Liver (tissue), 9 donors: Measurements from ENCODE around the gene CCDC51. TPM values are rescaled to one million over a fixed set of nuclear protein-coding genes. Genes with fewer than 3 reads are reported as not detected.

Experiments used
- DNase-seq: peaks from one replicate; pipeline ENCODE4 v3.0.0-alpha.2; 2017; ENCODE audit warnings: low spot score
- H3K27ac ChIP-seq, 2 donors: one replicate each; pipeline ENCODE4 v1.7.0; 2013; ENCODE audit warnings: inconsistent platforms in 2 of 2, low read length in 2 of 2, control low read depth in 1 of 2, low read depth in 1 of 2, mild to moderate bottlenecking in 1 of 2
- H3K27me3 ChIP-seq, 4 donors: one replicate each; pipeline versions ENCODE4 v1.6.1 to v1.7.0; 2013; ENCODE audit warnings: low read length in 3 of 4, inconsistent platforms in 1 of 4, mild to moderate bottlenecking in 1 of 4, moderate library complexity in 1 of 4; ENCODE audit not compliant: control insufficient read depth in 4 of 4, insufficient read depth in 4 of 4
- H3K36me3 ChIP-seq, 4 donors: one replicate each; pipeline versions ENCODE4 v1.6.1 to v1.7.0; 2013; ENCODE audit warnings: low read length in 3 of 4, mild to moderate bottlenecking in 3 of 4, low read depth in 1 of 4, moderate library complexity in 1 of 4; ENCODE audit not compliant: control insufficient read depth in 4 of 4, insufficient read depth in 3 of 4
- H3K4me1 ChIP-seq, 4 donors: one replicate each; pipeline versions ENCODE4 v1.6.1 to v1.7.0; 2013; ENCODE audit warnings: low read length in 3 of 4, mild to moderate bottlenecking in 3 of 4, moderate library complexity in 1 of 4; ENCODE audit not compliant: control insufficient read depth in 4 of 4, insufficient read depth in 4 of 4
- H3K4me3 ChIP-seq, 3 donors: one replicate each; pipeline versions ENCODE4 v1.6.1 to v1.7.0; 2013; ENCODE audit warnings: low read length in 3 of 3, control low read depth in 1 of 3, low read depth in 1 of 3, mild to moderate bottlenecking in 1 of 3
- H3K9ac ChIP-seq, 2 donors: one replicate each; pipeline ENCODE4 v1.7.0; 2013; ENCODE audit warnings: low read length in 2 of 2, mild to moderate bottlenecking in 2 of 2, moderate library complexity in 2 of 2, control low read depth in 1 of 2, low read depth in 1 of 2
- H3K9me3 ChIP-seq, 4 donors: one replicate each; pipeline versions ENCODE4 v1.6.1 to v1.7.0; 2013; ENCODE audit warnings: low read length in 3 of 4; ENCODE audit not compliant: control insufficient read depth in 4 of 4
- EGR1 ChIP-seq, 2 donors: IDR thresholded peaks; 2 replicates each; pipeline ENCODE4 v1.6.1; 2016 to 2018; ENCODE audit warnings: antibody characterized with exemption in 2 of 2, low read depth in 2 of 2
- FOXA2 ChIP-seq: IDR thresholded peaks from 2 replicates; pipeline ENCODE4 v1.6.1; 2016; ENCODE audit warnings: antibody characterized with exemption
- HNF4A ChIP-seq, 2 donors: conservative IDR thresholded peaks; 2 replicates each; pipeline ENCODE4 v1.6.1; 2016; ENCODE audit warnings: antibody characterized with exemption in 2 of 2, mild to moderate bottlenecking in 2 of 2
- HNF4G ChIP-seq: IDR thresholded peaks from 2 replicates; pipeline ENCODE4 v1.6.1; 2016; ENCODE audit warnings: antibody characterized with exemption
- JUND ChIP-seq, 2 donors: IDR thresholded peaks; 2 replicates each; pipeline ENCODE4 v1.6.1; 2016; ENCODE audit warnings: antibody characterized with exemption in 2 of 2
- NR2F2 ChIP-seq: IDR thresholded peaks from 2 replicates; pipeline ENCODE4 v1.6.1; 2016; ENCODE audit warnings: antibody characterized with exemption
- RAD21 ChIP-seq, 2 donors: IDR thresholded peaks; 2 replicates each; pipeline ENCODE4 v1.6.1; 2016; ENCODE audit warnings: antibody characterized with exemption in 2 of 2, mild to moderate bottlenecking in 2 of 2
- RXRA ChIP-seq, 2 donors: IDR thresholded peaks; 2 replicates each; pipeline ENCODE4 v1.6.1; 2017 to 2018; ENCODE audit warnings: antibody characterized with exemption in 2 of 2, mild to moderate bottlenecking in 1 of 2
- SP1 ChIP-seq: IDR thresholded peaks from 2 replicates; pipeline ENCODE4 v1.6.1; 2018; ENCODE audit warnings: antibody characterized with exemption, mild to moderate bottlenecking
- TAF1 ChIP-seq: conservative IDR thresholded peaks from 2 replicates; pipeline ENCODE4 v1.6.1; 2016; ENCODE audit warnings: antibody characterized with exemption, mild to moderate bottlenecking
- YY1 ChIP-seq: IDR thresholded peaks from 2 replicates; pipeline ENCODE4 v1.6.1; 2016; ENCODE audit warnings: antibody characterized with exemption, mild to moderate bottlenecking
- polyA plus RNA-seq, 2 donors: library from polyadenylated mRNA; stranded (reverse) in 1 of 2; unstranded in 1 of 2; fragments of 200-250 nt in 1 of 2; fragments of >200 nt in 1 of 2; fragmentation: Nextera tagmentation in 1 of 2; extraction: Ambion mirVana in 1 of 2; gene quantifications; one replicate each; pipeline versions ENCODE4 v1.2.1 to v1.2.3, GENCODE V29; 2013 to 2015
- total RNA-seq, 2 donors: library from RNA; depleted of rRNA; stranded (reverse); fragments of >200 nt; gene quantifications; one replicate each; pipeline ENCODE4 v1.2.3, GENCODE V29; 2014
- TF ChIP-seq, protein P1 (sequence below): fragments of 150-350 bp; IDR thresholded peaks from 2 replicates; pipeline ENCODE4 v1.5.1; 2017; ENCODE audit warnings: improper control_type of control experiment, low read depth, low read length; ENCODE audit not compliant: missing input control
- TF ChIP-seq, protein P2 (sequence below): IDR thresholded peaks from 2 replicates; pipeline ENCODE4 v1.6.1; 2016; ENCODE audit warnings: antibody characterized with exemption
- TF ChIP-seq, protein P3 (sequence below): IDR thresholded peaks from 2 replicates; pipeline ENCODE4 v1.6.1; 2016; ENCODE audit warnings: antibody characterized with exemption, mild to moderate bottlenecking
- donor health status: healthy.
- donor health status: healthy.
- donor health status: healthy.
- donor health status: healthy.
- donor health status: healthy.

Gene CCDC51
- total and polyA plus RNA-seq, 4 donors, result 7.9 to 13.7 (median 11.0) TPM

- no peak overlapping the region for H3K4me3 ChIP-seq
- TF ChIP-seq JUND (IDR thresholded peaks at IDR 0.05) (no peak), HNF4A (conservative IDR thresholded peaks at IDR 0.05) (no peak), HNF4G (no peak), NR2F2 (no peak), RXRA (IDR thresholded peaks at IDR 0.05) (no peak), FOXA2 (no peak), RAD21 (IDR thresholded peaks at IDR 0.05) (no peak), TAF1 (no peak), YY1 (no peak), SP1 (no peak), EGR1 (IDR thresholded peaks at IDR 0.05; ENCODE audit: low read depth in 2 of 2) (no peak)
- TF ChIP-seq, protein P1, sequence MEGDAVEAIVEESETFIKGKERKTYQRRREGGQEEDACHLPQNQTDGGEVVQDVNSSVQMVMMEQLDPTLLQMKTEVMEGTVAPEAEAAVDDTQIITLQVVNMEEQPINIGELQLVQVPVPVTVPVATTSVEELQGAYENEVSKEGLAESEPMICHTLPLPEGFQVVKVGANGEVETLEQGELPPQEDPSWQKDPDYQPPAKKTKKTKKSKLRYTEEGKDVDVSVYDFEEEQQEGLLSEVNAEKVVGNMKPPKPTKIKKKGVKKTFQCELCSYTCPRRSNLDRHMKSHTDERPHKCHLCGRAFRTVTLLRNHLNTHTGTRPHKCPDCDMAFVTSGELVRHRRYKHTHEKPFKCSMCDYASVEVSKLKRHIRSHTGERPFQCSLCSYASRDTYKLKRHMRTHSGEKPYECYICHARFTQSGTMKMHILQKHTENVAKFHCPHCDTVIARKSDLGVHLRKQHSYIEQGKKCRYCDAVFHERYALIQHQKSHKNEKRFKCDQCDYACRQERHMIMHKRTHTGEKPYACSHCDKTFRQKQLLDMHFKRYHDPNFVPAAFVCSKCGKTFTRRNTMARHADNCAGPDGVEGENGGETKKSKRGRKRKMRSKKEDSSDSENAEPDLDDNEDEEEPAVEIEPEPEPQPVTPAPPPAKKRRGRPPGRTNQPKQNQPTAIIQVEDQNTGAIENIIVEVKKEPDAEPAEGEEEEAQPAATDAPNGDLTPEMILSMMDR, result no peak
- TF ChIP-seq, protein P2, sequence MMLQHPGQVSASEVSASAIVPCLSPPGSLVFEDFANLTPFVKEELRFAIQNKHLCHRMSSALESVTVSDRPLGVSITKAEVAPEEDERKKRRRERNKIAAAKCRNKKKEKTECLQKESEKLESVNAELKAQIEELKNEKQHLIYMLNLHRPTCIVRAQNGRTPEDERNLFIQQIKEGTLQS, result no peak
- TF ChIP-seq, protein P3, sequence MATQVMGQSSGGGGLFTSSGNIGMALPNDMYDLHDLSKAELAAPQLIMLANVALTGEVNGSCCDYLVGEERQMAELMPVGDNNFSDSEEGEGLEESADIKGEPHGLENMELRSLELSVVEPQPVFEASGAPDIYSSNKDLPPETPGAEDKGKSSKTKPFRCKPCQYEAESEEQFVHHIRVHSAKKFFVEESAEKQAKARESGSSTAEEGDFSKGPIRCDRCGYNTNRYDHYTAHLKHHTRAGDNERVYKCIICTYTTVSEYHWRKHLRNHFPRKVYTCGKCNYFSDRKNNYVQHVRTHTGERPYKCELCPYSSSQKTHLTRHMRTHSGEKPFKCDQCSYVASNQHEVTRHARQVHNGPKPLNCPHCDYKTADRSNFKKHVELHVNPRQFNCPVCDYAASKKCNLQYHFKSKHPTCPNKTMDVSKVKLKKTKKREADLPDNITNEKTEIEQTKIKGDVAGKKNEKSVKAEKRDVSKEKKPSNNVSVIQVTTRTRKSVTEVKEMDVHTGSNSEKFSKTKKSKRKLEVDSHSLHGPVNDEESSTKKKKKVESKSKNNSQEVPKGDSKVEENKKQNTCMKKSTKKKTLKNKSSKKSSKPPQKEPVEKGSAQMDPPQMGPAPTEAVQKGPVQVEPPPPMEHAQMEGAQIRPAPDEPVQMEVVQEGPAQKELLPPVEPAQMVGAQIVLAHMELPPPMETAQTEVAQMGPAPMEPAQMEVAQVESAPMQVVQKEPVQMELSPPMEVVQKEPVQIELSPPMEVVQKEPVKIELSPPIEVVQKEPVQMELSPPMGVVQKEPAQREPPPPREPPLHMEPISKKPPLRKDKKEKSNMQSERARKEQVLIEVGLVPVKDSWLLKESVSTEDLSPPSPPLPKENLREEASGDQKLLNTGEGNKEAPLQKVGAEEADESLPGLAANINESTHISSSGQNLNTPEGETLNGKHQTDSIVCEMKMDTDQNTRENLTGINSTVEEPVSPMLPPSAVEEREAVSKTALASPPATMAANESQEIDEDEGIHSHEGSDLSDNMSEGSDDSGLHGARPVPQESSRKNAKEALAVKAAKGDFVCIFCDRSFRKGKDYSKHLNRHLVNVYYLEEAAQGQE, result no peak
- H3K9me3 ChIP-seq, result peaks cover 0 to 5% (median 0%) of the 10 kb centered on the region in 4 donors
- no peaks in the 10 kb centered on the region for H3K36me3 ChIP-seq
- H3K9ac ChIP-seq, result no peak overlapping the region
- H3K27ac ChIP-seq, result no peak overlapping the region
- no peaks in the 10 kb centered on the region for H3K4me1 ChIP-seq
- no peaks in the 10 kb centered on the region for H3K27me3 ChIP-seq
- DNase-seq, result no peak
Observed at GRCh38 chr3:48387634-48388033, 52.3 kb downstream of the CCDC51 start.

Other genes with a start within 250 kb of the CCDC51 start
- 1 to 10 TPM in 1 of 2 donors, under 1 TPM in 1; 0.25 to 3.2 TPM for gene CAMP, start 216.6 kb downstream of the CCDC51 start, total RNA-seq
- gene CAMP, start 216.6 kb downstream of the CCDC51 start, polyA plus RNA-seq, result under 1 TPM in 1 of 2 donors, not detected in 1; 0.62 TPM
- gene ZNF589, start 199.0 kb downstream of the CCDC51 start, total RNA-seq, result 1 to 10 TPM; 2.1 to 3.3 TPM
- 1 to 10 TPM in 1 of 2 donors, under 1 TPM in 1; 0.49 to 1.0 TPM for gene ZNF589, start 199.0 kb downstream of the CCDC51 start, polyA plus RNA-seq
- 10 to 100 TPM in 1 of 2 donors, 1 to 10 TPM in 1; 8.8 to 11.7 TPM for gene NME6, start 138.8 kb downstream of the CCDC51 start, total RNA-seq
- gene NME6, start 138.8 kb downstream of the CCDC51 start, polyA plus RNA-seq, result 10 to 100 TPM; 10.6 to 13.4 TPM
- not detected for gene SPINK8, start 106.5 kb downstream of the CCDC51 start, total RNA-seq
- gene SPINK8, start 106.5 kb downstream of the CCDC51 start, polyA plus RNA-seq, result not detected
- gene FBXW12, start 67.9 kb downstream of the CCDC51 start, total RNA-seq, result not detected
- not detected for gene FBXW12, start 67.9 kb downstream of the CCDC51 start, polyA plus RNA-seq
- gene PLXNB1, start 10.0 kb downstream of the CCDC51 start, total RNA-seq, result 100 to 1,000 TPM in 1 of 2 donors, 10 to 100 TPM in 1; 90.0 to 204 TPM
- 10 to 100 TPM; 38.1 to 55.7 TPM for gene PLXNB1, start 10.0 kb downstream of the CCDC51 start, polyA plus RNA-seq
- 10 to 100 TPM; 75.2 to 92.0 TPM for gene TMA7, start 138 bp upstream of the CCDC51 start, total RNA-seq
- gene TMA7, start 138 bp upstream of the CCDC51 start, polyA plus RNA-seq, result 100 to 1,000 TPM; 134 to 241 TPM
- gene ATRIP, start 6.6 kb upstream of the CCDC51 start, total RNA-seq, result 1 to 10 TPM; 3.3 to 4.6 TPM
- gene ATRIP, start 6.6 kb upstream of the CCDC51 start, polyA plus RNA-seq, result 1 to 10 TPM; 1.7 to 2.5 TPM
- 10 to 100 TPM; 40.7 to 50.3 TPM for gene SHISA5, start 64.1 kb upstream of the CCDC51 start, total RNA-seq
- 100 to 1,000 TPM; 101 to 104 TPM for gene SHISA5, start 64.1 kb upstream of the CCDC51 start, polyA plus RNA-seq
- 1 to 10 TPM; 2.7 to 5.3 TPM for gene PFKFB4, start 116.7 kb upstream of the CCDC51 start, total RNA-seq
- gene PFKFB4, start 116.7 kb upstream of the CCDC51 start, polyA plus RNA-seq, result under 1 TPM; 0.46 to 0.78 TPM
- gene UCN2, start 123.7 kb upstream of the CCDC51 start, total RNA-seq, result under 1 TPM in 1 of 2 donors, not detected in 1; 0.08 TPM
- gene UCN2, start 123.7 kb upstream of the CCDC51 start, polyA plus RNA-seq, result not detected
- gene COL7A1, start 155.2 kb upstream of the CCDC51 start, total RNA-seq, result under 1 TPM; 0.37 to 0.84 TPM
- gene COL7A1, start 155.2 kb upstream of the CCDC51 start, polyA plus RNA-seq, result under 1 TPM; 0.24 to 0.43 TPM
- 100 to 1,000 TPM; 153 to 373 TPM for gene UQCRC1, start 169.5 kb upstream of the CCDC51 start, total RNA-seq
- 100 to 1,000 TPM; 275 to 304 TPM for gene UQCRC1, start 169.5 kb upstream of the CCDC51 start, polyA plus RNA-seq
- gene TMEM89, start 181.7 kb upstream of the CCDC51 start, total RNA-seq, result not detected
- not detected for gene TMEM89, start 181.7 kb upstream of the CCDC51 start, polyA plus RNA-seq
- gene SLC26A6, start 195.3 kb upstream of the CCDC51 start, total RNA-seq, result 10 to 100 TPM in 1 of 2 donors, 1 to 10 TPM in 1; 7.5 to 13.1 TPM
- gene SLC26A6, start 195.3 kb upstream of the CCDC51 start, polyA plus RNA-seq, result 1 to 10 TPM; 4.4 to 5.1 TPM
- gene CELSR3, start 222.8 kb upstream of the CCDC51 start, total RNA-seq, result under 1 TPM; 0.33 to 0.37 TPM
- under 1 TPM; 0.16 to 0.18 TPM for gene CELSR3, start 222.8 kb upstream of the CCDC51 start, polyA plus RNA-seq
- 10 to 100 TPM in 1 of 2 donors, 1 to 10 TPM in 1; 5.9 to 12.9 TPM for gene NCKIPSD, start 245.8 kb upstream of the CCDC51 start, total RNA-seq
- 10 to 100 TPM in 1 of 2 donors, 1 to 10 TPM in 1; 7.4 to 10.0 TPM for gene NCKIPSD, start 245.8 kb upstream of the CCDC51 start, polyA plus RNA-seq